Heart left ventricle (tissue), 13 donors: ENCODE data around the gene MUC3A.
"Not testable (repeated sequence)": the region's sequence is repeated elsewhere in the genome, so short reads cannot be mapped to it uniquely, and the experiment has no call there.

Experiments used
- POLR2A ChIP-seq, 2 donors: fragments of 450-650 bp; IDR thresholded peaks; one replicate each; pipeline ENCODE4 v1.6.1; 2017; ENCODE audit warnings: antibody characterized with exemption in 2 of 2, mild to moderate bottlenecking in 2 of 2, moderate library complexity in 2 of 2
- TF ChIP-seq, protein P1 (sequence below), 12 donors: fragments of 200-600 bp; sonication (generic) in 4 of 12; IDR thresholded peaks; one replicate each; pipeline versions ENCODE4 v1.5.0 to v1.8.0; 2018 to 2022; ENCODE audit warnings: antibody characterized with exemption in 12 of 12, mild to moderate bottlenecking in 5 of 12
- donor health status: ischemic (EF 13 %, LVEDD 7.1; RV severe dilation, severe dysfunction).
- donor health status: DM: no; HTN: yes; CAD: no.
- donor health status: DM: no; HTN: no; CAD: no.
- donor health status: ischemic (EF 25% LVEDD 6.9; RV normal size, moderate dysfunction).
- donor health status: ischemic (EF 25% LVEDD 5.7; RV mildly dilated, moderate dysfunction).
- donor health status: ischemic (EF 35%, LVEDD 5.7; RV mildly dilated, moderate dysfunction).
- donor health status: nonischemic (EF 11% LVEDD 7.7; RV severe dilation, severe dysfunction).
- donor health status: DM: yes; HTN: yes; CAD: no.
- donor health status: PGD.
- donor health status: ischemic (EF 29% LVEDD 5.4; RV normal size, mild dysfunction).
- donor health status: nonischemic (EF 23%, LVEDD 6.1; RV moderate dilation, normal function).

DNA sequence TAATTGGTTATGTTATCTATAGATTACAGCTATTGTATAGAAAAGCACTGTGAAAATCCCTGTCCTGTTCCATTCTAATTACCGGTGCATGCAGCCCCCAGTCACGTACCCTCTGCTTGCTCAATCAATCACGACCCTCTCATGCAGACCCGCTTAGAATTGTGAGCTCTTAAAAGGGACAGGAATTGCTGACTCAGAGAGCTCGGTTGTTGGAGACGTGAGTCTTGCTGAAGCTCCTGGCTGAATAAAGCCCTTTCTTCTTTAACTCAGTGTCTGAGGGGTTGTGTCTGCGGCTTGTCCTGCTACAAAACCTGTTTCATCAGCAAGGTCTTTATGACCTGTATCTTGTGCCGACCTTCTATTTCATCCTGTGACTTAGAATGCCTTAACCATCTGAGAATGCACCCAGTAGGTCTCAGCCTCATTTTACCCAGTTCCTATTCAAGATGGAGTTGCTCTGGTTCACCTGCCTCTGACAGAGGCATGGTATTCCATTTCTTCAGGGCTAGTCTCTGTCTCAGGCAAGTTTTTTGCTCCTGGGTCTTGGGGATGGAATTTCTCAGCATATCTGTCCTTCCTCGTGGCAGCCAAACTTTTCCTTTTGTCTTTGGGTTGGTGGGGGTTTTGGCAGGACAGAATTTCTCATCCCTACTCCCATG, 29.4 kb upstream of the MUC3A start:
- TF ChIP-seq, protein P1, sequence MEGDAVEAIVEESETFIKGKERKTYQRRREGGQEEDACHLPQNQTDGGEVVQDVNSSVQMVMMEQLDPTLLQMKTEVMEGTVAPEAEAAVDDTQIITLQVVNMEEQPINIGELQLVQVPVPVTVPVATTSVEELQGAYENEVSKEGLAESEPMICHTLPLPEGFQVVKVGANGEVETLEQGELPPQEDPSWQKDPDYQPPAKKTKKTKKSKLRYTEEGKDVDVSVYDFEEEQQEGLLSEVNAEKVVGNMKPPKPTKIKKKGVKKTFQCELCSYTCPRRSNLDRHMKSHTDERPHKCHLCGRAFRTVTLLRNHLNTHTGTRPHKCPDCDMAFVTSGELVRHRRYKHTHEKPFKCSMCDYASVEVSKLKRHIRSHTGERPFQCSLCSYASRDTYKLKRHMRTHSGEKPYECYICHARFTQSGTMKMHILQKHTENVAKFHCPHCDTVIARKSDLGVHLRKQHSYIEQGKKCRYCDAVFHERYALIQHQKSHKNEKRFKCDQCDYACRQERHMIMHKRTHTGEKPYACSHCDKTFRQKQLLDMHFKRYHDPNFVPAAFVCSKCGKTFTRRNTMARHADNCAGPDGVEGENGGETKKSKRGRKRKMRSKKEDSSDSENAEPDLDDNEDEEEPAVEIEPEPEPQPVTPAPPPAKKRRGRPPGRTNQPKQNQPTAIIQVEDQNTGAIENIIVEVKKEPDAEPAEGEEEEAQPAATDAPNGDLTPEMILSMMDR (IDR thresholded peaks at IDR 0.05): not testable (repeated sequence)
- TF ChIP-seq POLR2A (IDR thresholded peaks at IDR 0.05): not testable (repeated sequence)
